ENCODE results near the gene PNMA8A. TPM values are rescaled to one million over a fixed set of nuclear protein-coding genes. Genes with fewer than 3 reads are reported as not detected.

The PNMA8A gene
- total and polyA plus RNA-seq, 2 of the 8 experiments (the other 6 are each of a cell fraction or from before 2014, with no cell fraction given): 10.0 to 22.8 TPM

GRCh38 chr19:46452186-46452585 lies 19.2 kb downstream of the PNMA8A start (continued):
- TF ChIP-seq CHD7 (IDR thresholded peaks at IDR 0.05; ENCODE audit: insufficient replicate concordance, low read length) (no peak), TEAD4 (IDR thresholded peaks at IDR 0.05; ENCODE audit: low read depth, low read length) (no peak), FOSL1 (IDR thresholded peaks at IDR 0.05; ENCODE audit: insufficient read depth, low read depth, low read length) (no peak), CBX5 (IDR thresholded peaks at IDR 0.05; ENCODE audit: low read depth, low read length) (no peak), SAP30 (IDR thresholded peaks at IDR 0.05; ENCODE audit: insufficient read depth, insufficient replicate concordance, low read length) (no peak), TAF7 (optimal IDR thresholded peaks at IDR 0.05; ENCODE audit: borderline replicate concordance, low read depth, low read length) (no peak), RXRA (IDR thresholded peaks at IDR 0.05; ENCODE audit: insufficient read depth, low read depth, low read length) (no peak)

All from H1 (cell line).